ENCODE results near the gene FIG4. TPM values are rescaled to one million over a fixed set of nuclear protein-coding genes. Genes with fewer than 3 reads are reported as not detected.
"Not testable (repeated sequence)": the region's sequence is repeated elsewhere in the genome, so short reads cannot be mapped to it uniquely, and the experiment has no call there.

FIG4 gene
- total RNA-seq, 4 donors from 2014 or later: 12.3 to 19.9 (median 17.1) TPM

GRCh38 chr6:109672175-109672574 lies 18.9 kb upstream of the FIG4 start:
- Histone ChIP-seq H3K9me3 (no peaks in the 10 kb centered on the region), H3K27me3 (no peaks in the 10 kb centered on the region), H3K27ac (replicated peaks in 1 of 4) (no peak overlapping the region), H3K4me1 (no peaks in the 10 kb centered on the region), H3K36me3 (peaks cover 0 to 17% (median 0%) of the 10 kb centered on the region in 4 donors), H3K4me3 (no peak overlapping the region)
- WGBS: 100% methylated on average over 1 of the region's 1 CpG
- intact Hi-C loops (cut with DNase I): no loop called here
- TF ChIP-seq POLR2AphosphoS5 (IDR thresholded peaks at IDR 0.05) (no peak), CTCF (IDR thresholded peaks at IDR 0.05) (no peak), EP300 (IDR thresholded peaks at IDR 0.05) (no peak), POLR2A (IDR thresholded peaks at IDR 0.05; ENCODE audit: low read depth) (no peak)
- no peak for DNase-seq (ENCODE audit: extremely low spot score)

GRCh38 chr6:109672839-109673238 lies 18.3 kb upstream of the FIG4 start:
- H3K4me1 ChIP-seq: no peaks in the 10 kb centered on the region
- DNase-seq (ENCODE audit: extremely low spot score): no peak
- intact Hi-C loops (cut with DNase I): no loop called here
- no peak overlapping the region for H3K27ac ChIP-seq (replicated peaks in 1 of 4)
- no peaks in the 10 kb centered on the region for H3K9me3 ChIP-seq
- H3K36me3 ChIP-seq: peaks cover 0 to 17% (median 0%) of the 10 kb centered on the region in 4 donors
- no peak for TF ChIP-seq EP300 (IDR thresholded peaks at IDR 0.05)
- TF ChIP-seq POLR2A (IDR thresholded peaks at IDR 0.05; ENCODE audit: low read depth): no peak
- TF ChIP-seq POLR2AphosphoS5 (IDR thresholded peaks at IDR 0.05): no peak
- TF ChIP-seq CTCF (IDR thresholded peaks at IDR 0.05): no peak
- H3K4me3 ChIP-seq: no peak overlapping the region
- no peaks in the 10 kb centered on the region for H3K27me3 ChIP-seq

- peaks cover 0 to 7% (median 0%) of the 10 kb centered on the region in 4 donors for H3K4me1 ChIP-seq
- WGBS: 92% methylated on average over 1 of the region's 1 CpG
- peaks cover 0 to 2% (median 0%) of the 10 kb centered on the region in 4 donors for H3K36me3 ChIP-seq
- DNase-seq (ENCODE audit: extremely low spot score): no peak
- no peak overlapping the region for H3K4me3 ChIP-seq
- TF ChIP-seq CTCF (IDR thresholded peaks at IDR 0.05) (no peak), POLR2A (IDR thresholded peaks at IDR 0.05; ENCODE audit: low read depth) (no peak), POLR2AphosphoS5 (IDR thresholded peaks at IDR 0.05) (no peak), EP300 (IDR thresholded peaks at IDR 0.05) (no peak)
- no peak overlapping the region for H3K27ac ChIP-seq (replicated peaks in 1 of 4)
- intact Hi-C loops (cut with DNase I): no loop called here
- H3K27me3 ChIP-seq: no peaks in the 10 kb centered on the region
- no peaks in the 10 kb centered on the region for H3K9me3 ChIP-seq
Measured at GRCh38 chr6:109676724-109677123, 14.4 kb upstream of the FIG4 start.

GRCh38 chr6:109678240-109678639 lies 12.9 kb upstream of the FIG4 start:
- no peaks in the 10 kb centered on the region for H3K36me3 ChIP-seq
- intact Hi-C loops (cut with DNase I): no loop called here
- H3K4me1 ChIP-seq: peaks cover 0 to 7% (median 0%) of the 10 kb centered on the region in 4 donors
- no peaks in the 10 kb centered on the region for H3K9me3 ChIP-seq
- no peak for DNase-seq (ENCODE audit: extremely low spot score)
- H3K27ac ChIP-seq (replicated peaks in 1 of 4): no peak overlapping the region
- TF ChIP-seq POLR2A (IDR thresholded peaks at IDR 0.05; ENCODE audit: low read depth): no peak
- no peak for TF ChIP-seq CTCF (IDR thresholded peaks at IDR 0.05)
- TF ChIP-seq POLR2AphosphoS5 (IDR thresholded peaks at IDR 0.05): no peak
- H3K27me3 ChIP-seq: no peaks in the 10 kb centered on the region
- H3K4me3 ChIP-seq: no peak overlapping the region
- WGBS: 83% methylated on average over 4 of the region's 4 CpGs

GRCh38 chr6:109678661-109679505 lies 12.2 kb upstream of the FIG4 start:
- H3K27ac ChIP-seq (replicated peaks in 1 of 4); H3K4me1 ChIP-seq; DNase-seq (ENCODE audit: extremely low spot score); intact Hi-C loops (cut with DNase I); H3K27me3 ChIP-seq; H3K4me3 ChIP-seq; H3K36me3 ChIP-seq; H3K9me3 ChIP-seq: not testable (repeated sequence)
- WGBS: 66% methylated on average over 13 of the region's 15 CpGs
